RKO (cell line): ENCODE measurements around the gene CRX.
"Not testable (repeated sequence)": the region's sequence is repeated elsewhere in the genome, so short reads cannot be mapped to it uniquely, and the experiment has no call there.

Experiments
- DNase-seq: peaks from one replicate; pipeline ENCODE4 v3.0.0-alpha.2; 2016; ENCODE audit warnings: low spot score

The CRX gene

DNA sequence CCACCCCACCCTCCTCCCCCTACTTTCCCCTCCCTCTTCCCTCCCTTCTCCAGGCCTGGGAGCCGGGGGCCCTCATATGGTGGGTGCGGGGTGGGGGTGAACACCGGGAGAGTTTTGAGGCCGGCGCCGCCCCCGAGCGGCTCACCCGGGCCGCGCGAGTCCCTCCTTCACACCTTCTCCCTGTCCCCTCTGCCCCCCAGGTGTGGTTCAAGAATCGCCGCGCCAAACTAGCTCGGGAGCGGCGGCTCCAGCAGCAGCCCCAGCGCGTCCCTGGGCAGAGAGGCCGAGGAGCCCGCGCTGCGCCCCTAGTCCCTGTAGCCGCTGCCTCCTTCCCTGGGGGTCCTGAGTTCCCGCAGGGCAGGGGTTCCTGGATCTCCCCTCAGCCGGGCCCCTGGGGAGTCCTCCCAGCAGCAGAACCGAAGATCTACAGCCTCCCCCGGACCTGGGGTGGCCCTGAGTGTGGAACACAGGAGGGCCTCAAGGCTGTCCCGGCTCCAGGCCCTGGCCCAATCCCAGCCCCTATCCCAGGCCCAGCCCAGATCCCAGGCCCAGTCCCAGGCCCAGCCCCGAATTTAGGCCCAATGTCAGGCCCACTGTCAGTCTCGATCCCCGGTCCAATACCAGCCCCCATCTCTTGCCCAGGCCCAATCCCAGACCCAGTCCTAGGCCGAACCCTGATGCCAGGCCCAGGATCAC is 39.0 kb downstream of the CRX start:
- DNase-seq = no peak

- no peak for DNase-seq
Measured at GRCh38 chr19:47861630-47862029, 39.9 kb downstream of the CRX start.

GRCh38 chr19:47863514-47863936 is 41.8 kb downstream of the CRX start:
- peak; percentile 70 for DNase-seq

- DNase-seq = no peak
Measured at GRCh38 chr19:47865166-47865565, 43.4 kb downstream of the CRX start.

DNA sequence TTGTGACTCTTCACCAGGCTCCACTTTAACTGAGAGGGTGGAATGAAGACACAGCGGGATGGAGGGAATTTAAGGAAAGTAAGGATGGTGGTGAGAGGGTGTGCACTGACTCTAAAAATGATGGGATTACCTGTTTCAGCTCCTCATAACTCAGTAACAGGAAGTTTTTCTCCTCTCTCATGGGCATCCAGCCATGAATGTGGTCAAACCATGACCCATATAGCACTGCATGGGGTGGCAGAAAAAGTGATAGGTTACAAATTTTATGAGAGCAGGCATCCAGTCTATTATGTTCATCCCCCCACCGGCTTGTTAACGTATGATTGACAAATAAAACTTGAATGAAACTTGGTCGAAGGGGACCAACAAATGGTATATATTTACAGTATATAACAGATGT is 57.2 kb downstream of the CRX start:
- no peak for DNase-seq

GRCh38 chr19:47879385-47879784 is 57.6 kb downstream of the CRX start:
- not testable (repeated sequence) for DNase-seq

- DNase-seq = no peak
Measured at GRCh38 chr19:47881757-47882156, 60.0 kb downstream of the CRX start.

- no peak for DNase-seq
Measured at GRCh38 chr19:47882890-47883289, 61.2 kb downstream of the CRX start.

DNA sequence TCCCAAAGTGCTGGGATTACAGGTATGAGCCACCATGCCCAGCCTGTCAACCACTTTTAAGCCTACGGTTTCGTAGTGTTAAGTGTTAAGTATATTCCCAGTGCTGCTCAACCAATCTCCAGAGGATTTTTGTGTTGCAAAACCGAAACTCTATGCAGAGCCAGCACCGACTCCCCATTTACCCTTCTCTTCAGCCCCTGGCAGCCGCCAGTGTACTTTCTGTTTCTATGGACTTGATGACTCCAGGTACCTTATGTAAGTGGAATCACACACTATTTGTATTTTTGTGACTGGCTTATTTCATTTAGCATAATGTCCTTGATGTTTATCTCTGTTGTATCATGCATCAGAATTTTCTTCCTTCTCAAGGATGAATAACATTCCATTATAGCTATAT is 63.3 kb downstream of the CRX start:
- no peak for DNase-seq

DNA sequence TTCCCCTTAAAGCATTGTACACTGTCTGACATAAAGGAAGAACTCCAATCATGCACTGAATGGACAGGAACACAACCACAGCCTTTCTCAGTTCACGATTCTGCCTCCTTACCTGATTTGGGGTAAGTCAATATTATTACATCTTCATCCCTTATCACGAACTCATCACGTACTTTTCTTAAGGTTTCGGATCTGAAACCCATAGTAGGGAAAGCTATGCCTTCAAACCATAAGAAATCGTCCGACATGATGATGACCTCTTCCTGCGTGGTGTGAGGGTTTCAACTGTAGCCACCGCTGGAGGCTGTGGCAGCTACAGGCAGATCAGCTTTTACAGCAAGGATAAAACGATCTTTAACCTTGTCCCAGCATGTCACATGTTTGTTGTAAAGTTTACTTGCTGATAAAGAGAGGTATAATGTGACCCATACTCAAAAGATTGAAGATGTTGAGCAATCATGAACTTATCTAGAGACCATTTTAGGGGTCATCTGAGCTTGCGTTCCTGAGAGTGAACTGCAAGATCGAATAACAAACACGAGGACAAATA is 64.3 kb downstream of the CRX start, which contains the start of gene SULT2A1:
Gene SULT2A1 (minus strand): TSS at position 306 of the 550 bp plus-strand sequence. CDS start 58 bp downstream, at position 248.
- DNase-seq = no peak

DNA sequence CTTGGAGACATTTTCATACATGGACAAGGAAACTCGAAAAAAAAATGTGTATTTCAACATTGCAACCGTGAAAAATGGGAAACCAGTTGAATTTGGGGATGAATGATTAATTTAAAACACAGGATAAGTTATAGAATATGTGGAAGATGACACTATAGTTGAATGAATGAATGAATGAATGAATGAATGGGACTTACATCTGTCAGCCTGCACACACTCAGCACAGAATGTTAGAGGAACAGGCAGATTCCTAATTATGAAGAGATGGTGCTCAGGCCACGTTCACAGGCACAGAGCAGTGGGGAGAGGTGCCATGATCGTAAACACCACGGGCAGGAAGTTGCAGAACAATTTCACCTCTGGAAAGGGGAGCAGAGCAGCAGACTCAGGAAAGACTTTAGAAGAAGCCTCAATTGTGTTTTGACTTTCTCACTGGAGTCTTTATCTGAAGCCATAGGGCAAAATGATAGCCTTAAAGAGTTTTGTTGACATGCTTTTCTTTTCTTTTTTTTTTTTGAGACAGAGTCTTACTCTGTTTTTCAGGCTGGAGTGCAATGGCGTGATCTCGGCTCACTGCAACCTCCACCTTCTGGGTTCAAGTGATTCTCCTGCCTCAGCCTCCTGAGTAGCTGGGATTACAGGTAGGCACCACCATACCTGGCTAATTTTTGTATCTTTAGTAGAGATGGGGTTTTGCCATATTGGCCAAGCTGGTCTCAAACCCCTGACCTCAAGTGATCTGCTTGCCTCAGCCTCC is 69.3 kb downstream of the CRX start:
- no peak for DNase-seq

- DNase-seq = no peak
Measured at GRCh38 chr19:47891622-47891922, 69.8 kb downstream of the CRX start.

DNA sequence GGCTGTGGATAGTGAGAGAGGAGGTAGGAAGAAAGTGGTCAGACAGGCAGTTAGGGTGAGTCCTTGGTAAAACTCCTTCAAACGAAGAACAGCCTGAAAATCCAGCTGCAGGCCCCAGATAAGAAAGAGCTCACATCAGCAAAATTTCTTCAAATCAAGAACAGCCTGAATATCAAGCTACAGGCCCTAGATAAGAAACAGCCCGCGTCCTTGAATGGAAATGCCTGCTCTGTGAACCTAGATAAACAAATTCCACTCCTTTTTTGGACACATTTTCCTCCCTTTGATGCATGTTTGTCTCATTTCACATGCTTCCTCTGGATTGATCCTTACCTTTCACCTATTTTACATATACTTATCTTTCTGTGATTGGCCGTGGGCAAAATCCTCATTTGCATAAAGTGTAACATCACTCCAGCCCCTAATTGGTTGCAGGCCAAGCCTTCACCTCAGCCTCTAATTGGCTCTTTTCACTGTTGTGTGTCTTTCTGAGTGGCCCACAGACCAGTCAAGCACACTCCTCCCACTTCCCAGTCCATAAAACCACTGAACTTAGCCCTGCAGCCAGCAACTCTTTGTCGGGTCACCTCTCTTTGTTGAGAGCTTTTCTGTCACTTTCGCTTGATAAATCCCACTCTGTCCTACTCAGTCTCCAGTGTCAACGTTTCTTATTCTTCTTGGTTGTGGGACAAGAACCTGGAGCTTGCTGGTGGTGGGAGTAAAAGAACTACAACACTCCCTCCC is 70.4 kb downstream of the CRX start:
- DNase-seq = no peak
